Measurements from ENCODE around the gene PRR14. TPM values are rescaled to one million over a fixed set of nuclear protein-coding genes. Genes with fewer than 3 reads are reported as not detected.
A peak's percentile ranks its signal among the peaks of the same experiment; 100 is the strongest.
"Not testable (repeated sequence)": the region's sequence is repeated elsewhere in the genome, so short reads cannot be mapped to it uniquely, and the experiment has no call there.

PRR14 gene
- total and polyA plus RNA-seq, 2 experiments from 2014 or later = 28.5 to 33.7 TPM

DNA sequence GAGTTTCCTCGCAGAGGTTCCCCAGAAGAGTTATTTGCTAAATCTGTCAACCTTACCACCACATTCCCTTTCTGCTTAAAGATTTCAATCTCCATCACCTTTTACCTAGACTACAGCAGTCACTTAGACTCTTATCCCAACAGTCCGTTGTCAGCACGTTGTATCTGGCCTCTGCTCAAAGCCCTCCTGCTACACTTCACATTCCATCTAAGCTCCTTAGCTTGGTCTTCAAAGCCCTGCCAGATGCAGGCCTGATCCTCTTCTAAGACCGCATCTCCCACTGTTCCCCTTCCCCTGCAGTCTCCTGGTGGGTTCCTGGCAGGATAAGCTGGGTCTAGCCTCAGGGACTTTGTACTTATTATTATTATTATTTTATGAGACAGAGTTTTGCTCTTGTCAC is 37.9 kb downstream of the PRR14 start:
- Histone ChIP-seq H3K9me3 (ENCODE audit: low read depth) (no peaks in the 10 kb centered on the region), H3K4me3 (no peak overlapping the region), H3K4me1 (ENCODE audit: low read depth) (no peaks in the 10 kb centered on the region), H3K27me3 (peaks cover 56% of the 10 kb centered on the region), H3K36me3 (no peaks in the 10 kb centered on the region), H3K27ac (no peak overlapping the region)
- TF ChIP-seq, protein P1, sequence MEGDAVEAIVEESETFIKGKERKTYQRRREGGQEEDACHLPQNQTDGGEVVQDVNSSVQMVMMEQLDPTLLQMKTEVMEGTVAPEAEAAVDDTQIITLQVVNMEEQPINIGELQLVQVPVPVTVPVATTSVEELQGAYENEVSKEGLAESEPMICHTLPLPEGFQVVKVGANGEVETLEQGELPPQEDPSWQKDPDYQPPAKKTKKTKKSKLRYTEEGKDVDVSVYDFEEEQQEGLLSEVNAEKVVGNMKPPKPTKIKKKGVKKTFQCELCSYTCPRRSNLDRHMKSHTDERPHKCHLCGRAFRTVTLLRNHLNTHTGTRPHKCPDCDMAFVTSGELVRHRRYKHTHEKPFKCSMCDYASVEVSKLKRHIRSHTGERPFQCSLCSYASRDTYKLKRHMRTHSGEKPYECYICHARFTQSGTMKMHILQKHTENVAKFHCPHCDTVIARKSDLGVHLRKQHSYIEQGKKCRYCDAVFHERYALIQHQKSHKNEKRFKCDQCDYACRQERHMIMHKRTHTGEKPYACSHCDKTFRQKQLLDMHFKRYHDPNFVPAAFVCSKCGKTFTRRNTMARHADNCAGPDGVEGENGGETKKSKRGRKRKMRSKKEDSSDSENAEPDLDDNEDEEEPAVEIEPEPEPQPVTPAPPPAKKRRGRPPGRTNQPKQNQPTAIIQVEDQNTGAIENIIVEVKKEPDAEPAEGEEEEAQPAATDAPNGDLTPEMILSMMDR (IDR thresholded peaks at IDR 0.05; ENCODE audit: low read depth, low read length) = no peak
- DNase-seq (ENCODE audit: low read depth in 1 of 2, low spot score in 1 of 2) = peak in 1 of 2 donors; percentile 17

DNA sequence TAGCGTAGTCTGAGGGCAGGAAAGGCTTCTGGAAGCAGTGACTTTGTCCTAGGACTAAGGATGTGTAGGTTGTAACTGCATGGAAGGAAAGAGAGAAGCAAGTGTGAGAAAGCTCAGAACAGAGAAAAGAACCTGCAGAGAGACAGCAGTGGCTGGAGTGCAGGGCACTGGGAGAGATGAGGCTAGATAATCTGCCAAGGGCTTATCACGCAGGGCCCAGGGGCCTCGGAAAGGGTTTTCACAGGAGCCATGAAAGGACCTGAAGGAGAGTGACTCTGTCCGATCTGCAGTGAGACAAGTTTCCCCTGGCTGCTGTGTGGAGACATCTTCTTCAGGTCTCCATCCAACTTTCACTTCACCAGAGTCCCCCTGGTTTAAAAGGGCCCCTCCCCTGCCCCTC is 41.1 kb downstream of the PRR14 start:
- H3K36me3 ChIP-seq = no peaks in the 10 kb centered on the region
- no peaks in the 10 kb centered on the region for H3K9me3 ChIP-seq (ENCODE audit: low read depth)
- TF ChIP-seq, protein P1 (IDR thresholded peaks at IDR 0.05; ENCODE audit: low read depth, low read length) = no peak
- H3K27me3 ChIP-seq = peaks cover 34% of the 10 kb centered on the region
- DNase-seq (ENCODE audit: low read depth in 1 of 2, low spot score in 1 of 2) = no peak
- H3K4me1 ChIP-seq (ENCODE audit: low read depth) = no peaks in the 10 kb centered on the region
- no peak overlapping the region for H3K27ac ChIP-seq
- no peak overlapping the region for H3K4me3 ChIP-seq

DNA sequence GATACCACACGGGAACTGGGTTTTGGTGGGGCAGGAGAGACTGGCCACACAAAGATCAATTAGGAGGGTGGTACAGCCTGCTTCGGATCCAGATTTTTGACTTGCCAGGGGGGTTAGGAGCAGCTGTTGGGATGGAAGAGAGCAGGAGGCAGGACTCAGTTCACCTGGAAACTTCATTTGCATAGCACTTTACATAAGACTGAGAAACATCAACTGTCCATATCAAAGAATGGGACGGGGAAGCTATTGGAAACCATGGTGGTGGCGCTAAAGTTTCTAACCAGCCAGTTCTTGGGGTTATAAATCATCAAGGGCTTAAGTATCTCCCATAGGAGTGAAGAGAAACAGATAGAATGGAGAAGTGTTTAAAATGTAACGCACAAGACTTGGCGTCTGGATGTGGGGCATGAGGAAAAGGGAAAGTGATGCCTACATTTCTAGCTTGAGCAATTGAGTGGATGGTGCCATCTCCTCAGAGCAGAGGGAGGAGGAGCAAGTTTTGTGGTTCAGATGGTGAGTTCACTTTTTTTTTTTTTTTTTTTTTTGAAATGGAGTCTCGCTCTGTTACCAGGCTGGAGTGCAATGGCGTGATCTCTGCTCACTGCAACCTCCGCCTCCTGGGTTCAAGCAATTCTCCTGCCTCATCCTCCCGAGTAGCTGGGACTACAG is 41.8 kb downstream of the PRR14 start:
- no peak for DNase-seq (ENCODE audit: low read depth in 1 of 2, low spot score in 1 of 2)
- Histone ChIP-seq H3K27ac (no peak overlapping the region), H3K9me3 (ENCODE audit: low read depth) (no peaks in the 10 kb centered on the region), H3K36me3 (no peaks in the 10 kb centered on the region), H3K4me1 (ENCODE audit: low read depth) (no peaks in the 10 kb centered on the region), H3K4me3 (no peak overlapping the region), H3K27me3 (peaks cover 28% of the 10 kb centered on the region)
- TF ChIP-seq, protein P1 (IDR thresholded peaks at IDR 0.05; ENCODE audit: low read depth, low read length) = no peak

DNA sequence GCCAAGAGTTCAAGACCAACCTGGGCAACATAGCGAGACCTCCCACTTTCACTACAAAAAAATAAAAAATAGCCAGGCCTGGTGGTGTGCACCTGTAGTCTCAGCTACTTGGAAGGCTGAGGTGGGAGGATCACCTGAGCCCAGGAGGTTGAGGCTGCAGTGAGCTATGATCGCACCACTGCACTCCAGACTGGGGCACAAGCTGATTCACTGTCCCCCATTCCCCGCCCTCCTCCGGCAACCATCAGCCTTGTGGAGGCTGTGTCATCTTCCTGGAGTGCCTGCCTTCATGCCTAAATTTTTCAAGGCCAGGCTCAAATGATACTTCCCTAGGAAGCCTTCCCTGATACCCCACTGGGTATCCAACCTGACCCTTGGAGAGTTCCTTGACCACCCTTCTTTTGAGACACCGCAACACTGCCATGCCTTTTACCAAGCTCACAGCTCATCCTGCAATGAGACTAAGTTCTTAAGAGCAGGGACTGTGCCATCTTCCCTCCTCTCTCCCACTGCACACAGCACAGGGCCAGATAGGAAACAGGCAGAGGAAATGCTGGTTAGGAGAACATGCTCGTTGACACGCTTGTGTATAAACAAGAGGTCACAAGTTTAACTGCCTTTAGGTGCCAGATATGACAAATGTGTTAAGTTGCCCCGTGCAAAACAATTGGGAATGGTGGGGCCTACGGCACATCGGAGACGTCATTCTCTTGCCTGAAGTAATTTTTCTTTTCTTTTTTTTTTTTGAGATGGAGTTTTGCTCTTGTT is 44.4 kb downstream of the PRR14 start:
- H3K36me3 ChIP-seq = no peaks in the 10 kb centered on the region
- TF ChIP-seq, protein P1 (IDR thresholded peaks at IDR 0.05; ENCODE audit: low read depth, low read length) = no peak
- H3K4me3 ChIP-seq = no peak overlapping the region
- peaks cover 5% of the 10 kb centered on the region for H3K27me3 ChIP-seq
- no peaks in the 10 kb centered on the region for H3K9me3 ChIP-seq (ENCODE audit: low read depth)
- peaks cover 7% of the 10 kb centered on the region for H3K4me1 ChIP-seq (ENCODE audit: low read depth)
- DNase-seq (ENCODE audit: low read depth in 1 of 2, low spot score in 1 of 2) = no peak
- H3K27ac ChIP-seq = no peak overlapping the region

DNA sequence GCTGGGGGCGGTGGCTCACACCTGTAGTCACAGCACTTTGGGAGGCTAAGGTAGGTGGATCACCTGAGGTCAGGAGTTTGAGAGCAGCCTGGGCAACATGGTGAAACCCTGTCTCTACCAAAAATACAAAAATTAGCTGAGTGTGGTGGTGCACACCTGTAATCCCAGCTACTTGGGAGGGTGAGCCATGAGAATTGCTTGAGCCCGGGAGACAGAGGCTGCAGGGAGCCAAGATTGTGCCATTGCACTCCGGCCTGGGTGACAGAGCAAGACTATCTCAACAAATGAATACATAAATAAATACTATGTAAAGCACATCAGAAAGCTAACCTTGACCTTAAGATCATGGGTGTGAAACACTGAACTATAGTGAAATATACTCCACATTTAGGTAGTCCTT is 45.9 kb downstream of the PRR14 start:
- DNase-seq (ENCODE audit: low read depth in 1 of 2, low spot score in 1 of 2); H3K9me3 ChIP-seq (ENCODE audit: low read depth); H3K27ac ChIP-seq; H3K4me1 ChIP-seq (ENCODE audit: low read depth); H3K4me3 ChIP-seq; H3K36me3 ChIP-seq; H3K27me3 ChIP-seq: not testable (repeated sequence)
